ENCODE measurements around the gene DAP. TPM values are rescaled to one million over a fixed set of nuclear protein-coding genes. Genes with fewer than 3 reads are reported as not detected.

Gene DAP
- total RNA-seq, 1 donor from 2014 or later, result 71.1 TPM

GRCh38 chr5:10674582-10674981, 86.5 kb downstream of the DAP start:
- DNase-seq (ENCODE audit: low spot score), result peak; percentile 45

- DNase-seq (ENCODE audit: low spot score), result peak; percentile 78
These were observed 86.9 kb downstream of the DAP start for GRCh38 chr5:10674096-10674495.

DNA sequence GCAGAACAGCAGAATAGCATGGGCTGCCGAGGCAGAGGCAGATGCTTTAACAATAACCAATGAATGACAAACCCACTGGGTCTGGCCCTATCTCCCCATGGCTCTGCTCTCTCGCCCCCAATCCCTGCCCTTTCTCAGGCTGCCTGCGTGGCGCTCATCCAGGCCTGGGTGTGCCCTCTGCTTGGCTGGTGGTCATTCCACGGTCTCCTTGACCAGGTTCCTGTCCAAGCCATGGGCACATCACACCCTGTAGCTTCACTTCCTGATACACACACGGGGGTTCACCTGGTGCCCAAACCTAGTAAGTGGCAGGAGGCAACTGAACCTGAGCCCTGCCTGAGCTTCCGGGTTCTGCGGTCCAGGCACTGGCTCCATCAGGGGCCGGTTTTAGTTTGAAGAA, 87.6 kb downstream of the DAP start:
- peak; percentile 76 for DNase-seq (ENCODE audit: low spot score)

DNA sequence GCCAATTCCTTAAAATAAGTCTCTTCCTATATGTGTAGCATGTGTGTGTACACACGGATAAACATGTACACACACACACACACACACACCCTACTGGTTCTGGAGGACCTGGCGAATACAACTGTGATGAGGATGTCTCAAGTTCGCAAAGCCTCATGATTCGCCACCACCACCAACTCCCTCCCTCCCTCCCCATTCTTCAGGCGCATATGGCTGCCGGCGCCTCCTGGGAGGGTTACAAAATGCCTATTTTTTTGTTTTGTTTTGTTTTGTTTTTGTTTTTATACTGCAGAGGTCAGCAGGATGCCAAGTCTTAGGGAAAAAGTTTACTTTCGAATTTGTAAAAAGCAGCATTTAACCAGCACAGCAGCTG, 88.0 kb downstream of the DAP start:
- DNase-seq (ENCODE audit: low spot score), result peak; percentile 33

DNA sequence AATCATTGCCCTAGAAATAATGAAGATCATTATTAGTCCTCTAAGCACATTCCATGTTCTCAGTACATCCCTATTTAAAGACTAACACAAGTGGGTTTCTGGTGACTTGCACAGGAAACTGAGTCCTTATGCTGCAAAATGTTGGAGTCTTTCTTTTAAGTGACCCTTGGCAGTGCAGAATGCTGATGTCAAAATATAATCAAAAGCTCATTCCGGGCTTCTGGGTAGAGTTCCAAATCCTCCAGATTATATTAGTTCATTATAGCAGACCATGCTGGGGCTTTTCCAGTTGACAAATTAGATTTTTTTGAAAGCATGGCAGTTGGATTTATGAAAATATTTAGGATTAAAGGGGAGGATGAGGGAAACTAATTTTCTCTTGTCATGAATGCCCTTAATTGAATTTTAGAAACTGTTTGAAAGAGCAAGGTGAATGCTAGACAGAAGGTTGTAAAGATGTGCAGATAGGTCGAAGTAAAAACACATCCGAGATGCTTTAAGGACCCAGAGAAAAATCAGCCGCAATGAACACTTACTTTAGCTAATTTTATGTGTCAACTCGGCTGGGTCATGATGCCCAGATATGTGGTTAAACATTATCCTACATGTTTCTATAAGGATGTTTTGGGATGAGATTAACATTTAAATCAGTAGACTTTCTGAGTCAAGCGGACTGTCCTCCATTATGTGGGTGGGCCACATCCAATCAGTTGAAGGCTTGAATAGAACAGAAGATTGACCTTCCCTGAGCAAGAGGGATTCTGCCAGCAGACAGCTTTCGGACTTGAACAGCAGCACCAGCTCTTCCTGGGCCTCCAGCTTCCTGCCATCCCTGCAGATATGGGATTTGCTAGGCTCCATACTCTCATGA, 88.7 kb downstream of the DAP start:
- DNase-seq (ENCODE audit: low spot score), result no peak

DNA sequence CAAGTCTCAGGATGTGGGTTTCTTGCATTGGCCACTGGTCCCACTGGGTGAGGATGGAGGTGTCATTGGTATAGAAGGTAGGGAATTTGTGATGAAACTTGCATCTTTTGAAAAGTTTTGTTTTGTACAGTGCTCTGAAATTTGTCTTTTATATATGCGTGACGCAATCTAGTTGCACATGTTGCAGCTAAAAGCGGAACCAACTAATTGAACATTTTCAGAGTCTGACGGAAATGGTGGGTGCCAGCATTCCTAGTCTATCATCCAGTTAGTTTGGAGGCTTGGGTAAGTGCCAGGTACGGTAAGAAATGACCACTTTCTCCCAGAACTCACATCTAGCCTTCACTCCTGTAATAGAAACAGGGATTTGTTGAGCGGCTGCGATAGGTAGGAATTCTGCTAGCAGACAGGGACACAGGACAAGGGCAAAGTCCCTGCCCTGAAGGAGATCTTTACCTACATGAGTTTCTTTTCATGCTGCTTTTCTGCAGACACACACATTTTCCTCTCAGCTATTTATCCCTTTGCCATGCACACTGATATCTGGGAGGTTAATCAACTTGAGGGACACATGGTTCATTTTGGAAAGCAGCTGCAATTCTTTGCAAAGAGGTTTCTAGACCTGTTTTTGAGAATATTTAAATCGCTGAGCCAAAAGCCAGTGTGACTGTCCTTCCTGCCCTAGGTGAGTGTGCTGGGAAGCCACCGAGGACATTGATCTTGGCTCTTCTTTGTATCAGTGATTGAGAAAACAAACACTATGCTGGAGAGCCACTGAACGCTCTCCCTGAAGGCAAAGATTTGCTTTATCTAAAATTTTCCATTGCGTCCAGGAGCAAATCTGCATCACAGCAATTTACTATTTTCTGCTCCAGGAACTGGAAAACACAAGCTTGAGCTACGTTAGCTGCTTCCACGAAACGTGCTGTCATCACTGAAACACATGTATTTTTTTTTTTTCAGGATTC, 89.7 kb downstream of the DAP start:
- DNase-seq (ENCODE audit: low spot score), result no peak

- no peak for DNase-seq (ENCODE audit: low spot score)
These were observed 91.1 kb downstream of the DAP start for GRCh38 chr5:10669983-10670382.

GRCh38 chr5:10668697-10669096, 92.3 kb downstream of the DAP start:
- DNase-seq (ENCODE audit: low spot score), result peak; percentile 53

GRCh38 chr5:10667431-10668057, 93.5 kb downstream of the DAP start:
- DNase-seq (ENCODE audit: low spot score), result peak; percentile 49

DNA sequence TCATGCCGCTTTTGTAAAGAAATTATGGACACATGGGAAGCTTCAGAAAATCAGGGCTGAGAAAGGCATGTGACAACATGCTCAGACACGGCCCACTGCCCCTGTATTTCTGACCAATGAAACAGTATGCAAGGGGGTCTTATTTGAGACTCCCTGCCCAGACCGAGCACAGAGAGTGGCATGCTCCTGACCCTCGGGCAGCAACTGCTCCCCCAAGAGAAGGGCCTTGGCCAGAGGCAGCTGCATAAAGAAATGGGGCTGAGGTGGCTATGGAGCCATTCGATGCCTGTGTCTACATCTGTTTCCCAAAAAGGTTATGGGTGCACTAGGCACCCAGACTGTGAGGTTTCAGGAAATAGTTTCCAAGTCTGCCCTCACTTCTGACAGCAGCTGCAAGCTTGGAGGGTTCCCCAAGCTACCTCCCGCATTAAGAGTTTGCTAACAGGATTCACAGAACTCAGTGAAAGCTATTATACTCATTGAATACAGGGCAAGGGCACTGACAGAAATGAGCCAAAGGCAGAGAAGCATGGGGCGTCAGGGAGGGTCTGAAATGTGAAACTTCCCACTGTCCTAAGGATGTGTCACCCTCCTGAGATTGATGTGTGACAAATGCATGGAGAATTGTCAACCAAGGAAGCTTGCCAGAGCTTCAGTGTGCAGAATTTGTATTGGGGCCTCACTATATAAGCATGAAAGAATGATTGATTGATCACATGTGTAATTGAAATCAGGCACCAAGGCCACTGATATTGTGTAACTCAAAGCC, 94.3 kb downstream of the DAP start:
- DNase-seq (ENCODE audit: low spot score), result peak; percentile 41

DNA sequence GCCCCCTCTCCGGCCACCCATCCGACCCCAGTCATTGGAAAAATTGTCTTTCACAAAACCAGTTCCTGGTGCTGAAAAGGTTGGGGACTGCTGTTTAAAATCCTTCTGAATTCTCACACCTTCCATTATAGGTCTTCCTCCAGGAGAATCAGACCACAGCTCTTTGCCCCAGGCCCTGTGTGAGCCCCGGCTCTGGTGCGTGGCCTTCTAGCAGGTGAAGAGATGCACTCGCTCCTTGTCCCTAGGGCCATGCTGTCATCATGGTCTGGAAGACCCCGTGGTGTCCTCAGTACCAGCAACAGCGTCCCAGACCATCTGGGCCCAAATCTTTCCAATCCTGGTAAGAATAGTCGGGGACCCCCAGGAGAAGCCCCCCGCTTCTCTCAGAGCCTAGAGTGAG, 95.2 kb downstream of the DAP start:
- DNase-seq (ENCODE audit: low spot score), result peak; percentile 45

GRCh38 chr5:10664180-10664769, 96.8 kb downstream of the DAP start:
- DNase-seq (ENCODE audit: low spot score), result peak; percentile 37

GRCh38 chr5:10663489-10664179, 97.4 kb downstream of the DAP start:
- DNase-seq (ENCODE audit: low spot score), result peak; percentile 81

DNA sequence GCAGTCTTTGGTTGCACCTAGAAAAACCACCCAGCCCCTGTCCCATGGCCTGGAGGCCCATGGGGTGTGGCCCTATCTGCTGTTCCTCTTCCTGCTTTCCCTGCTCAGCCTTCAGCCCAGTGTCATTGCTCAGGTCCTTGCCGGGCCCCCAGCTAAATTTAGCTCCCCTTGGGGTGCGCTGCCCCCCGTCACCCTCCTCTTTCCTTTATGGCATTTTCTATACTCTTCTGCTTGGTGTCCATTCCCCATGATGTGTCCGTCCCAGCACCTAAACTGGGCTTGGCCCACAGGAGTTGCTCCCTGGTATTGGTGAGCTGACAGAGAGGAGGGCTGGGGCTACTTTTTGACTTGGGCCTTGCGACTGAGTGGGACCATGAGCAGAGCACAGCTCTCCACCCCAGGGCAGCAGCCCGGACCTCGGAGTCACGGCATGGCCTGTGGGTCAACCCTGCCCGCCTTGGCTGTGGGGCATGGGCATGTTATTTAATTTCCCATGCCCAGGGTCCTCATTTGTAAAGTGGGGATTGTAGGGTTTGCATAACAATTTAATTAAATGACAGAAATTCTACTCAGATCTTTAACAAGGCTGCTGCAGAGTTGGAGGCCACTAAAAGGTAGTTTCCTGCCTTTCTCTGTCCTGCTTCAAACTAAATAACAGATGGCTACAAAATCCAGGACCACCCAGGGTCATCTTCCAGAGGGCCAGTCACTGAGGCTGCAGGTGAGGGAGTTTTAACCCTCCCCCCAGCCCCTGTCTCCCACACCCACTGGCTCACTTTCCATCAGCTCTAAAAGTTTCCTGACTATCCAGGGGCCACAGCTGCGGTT, 98.2 kb downstream of the DAP start:
- DNase-seq (ENCODE audit: low spot score), result peak; percentile 83

GRCh38 chr5:10662083-10662482, 99.0 kb downstream of the DAP start:
- peak; percentile 57 for DNase-seq (ENCODE audit: low spot score)

- DNase-seq (ENCODE audit: low spot score), result peak; percentile 53
These were observed 99.6 kb downstream of the DAP start for GRCh38 chr5:10661401-10661800.

DNA sequence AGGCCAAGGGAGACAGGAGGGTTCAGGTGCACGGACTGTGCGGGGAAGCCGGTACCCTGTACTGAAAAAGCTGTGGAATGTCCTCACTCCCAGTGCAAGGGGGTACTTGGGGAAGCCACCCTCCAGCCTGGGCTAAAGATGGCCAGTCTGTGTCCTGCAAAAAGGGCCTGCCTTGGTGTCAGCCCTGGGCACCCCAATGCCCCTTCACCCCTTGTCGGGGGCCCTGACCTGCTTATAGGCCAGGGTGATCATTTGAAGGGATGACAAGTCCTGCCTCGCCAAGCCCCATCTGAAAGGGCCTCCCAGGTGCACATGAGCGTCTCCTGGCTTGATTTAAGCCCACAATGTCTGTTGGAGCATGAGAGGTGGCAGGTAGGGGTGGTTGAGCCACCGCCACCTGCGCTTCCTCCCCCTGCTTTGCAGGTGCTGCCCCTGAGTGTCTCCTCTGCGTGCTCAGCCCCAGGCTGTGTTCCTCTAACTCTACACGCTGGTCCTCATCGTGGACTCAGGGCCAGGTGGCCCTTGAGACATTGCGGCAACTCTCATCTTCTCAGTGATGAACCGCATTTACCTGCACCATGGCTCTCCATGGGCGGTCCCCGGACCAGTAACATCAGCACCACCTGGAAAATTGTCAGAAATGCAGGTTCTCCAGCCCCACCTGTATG, 100.2 kb downstream of the DAP start:
- peak; percentile 65 for DNase-seq (ENCODE audit: low spot score)

- DNase-seq (ENCODE audit: low spot score), result peak; percentile 51
These were observed 100.9 kb downstream of the DAP start for GRCh38 chr5:10660135-10660534.

All from mesenteric fat pad (tissue), 1 donor.